ENCODE measurements around the gene ARCN1. TPM values are rescaled to one million over a fixed set of nuclear protein-coding genes. Genes with fewer than 3 reads are reported as not detected.

The ARCN1 gene
- total and polyA plus RNA-seq, 9 of the 15 experiments (the other 6 are each of a cell fraction or from before 2014, with no cell fraction given), result 30.0 to 224 (median 76.4) TPM

GRCh38 chr11:118572061-118572980, at the start of gene ARCN1 (continued):
- TF ChIP-seq IRF9 (tag; IDR thresholded peaks at IDR 0.05) (no peak), ASH1L (IDR thresholded peaks at IDR 0.05; ENCODE audit: borderline replicate concordance, low read depth, partially characterized antibody) (no peak), ZNF518B (CRISPR knock-in tag; IDR thresholded peaks at IDR 0.05) (no peak), ZNF174 (CRISPR knock-in tag; IDR thresholded peaks at IDR 0.05) (no peak), STAT6 (CRISPR knock-in tag; IDR thresholded peaks at IDR 0.05) (no peak), HINFP (tag; conservative IDR thresholded peaks at IDR 0.05; ENCODE audit: low read depth) (no peak), ZNF583 (CRISPR knock-in tag; IDR thresholded peaks at IDR 0.05) (no peak), MAFK (IDR thresholded peaks at IDR 0.05; ENCODE audit: low read length) (no peak), POLR3G (IDR thresholded peaks at IDR 0.05; ENCODE audit: extremely low read depth, insufficient read length, insufficient replicate concordance) (no peak), ZNF146 (CRISPR knock-in tag; IDR thresholded peaks at IDR 0.05; ENCODE audit: unreplicated experiment) (no peak), PHF21A (IDR thresholded peaks at IDR 0.05; ENCODE audit: borderline replicate concordance, low read depth) (no peak), ZBED1 (IDR thresholded peaks at IDR 0.05) (no peak), NR1H2 (CRISPR knock-in tag; IDR thresholded peaks at IDR 0.05) (no peak; the same call in 1 of the 2 replicates), CHAMP1 (IDR thresholded peaks at IDR 0.05) (no peak), EP400 (IDR thresholded peaks at IDR 0.05) (peak; percentile 96)

Measured in K562 (cell line).